Gastrocnemius medialis (tissue), 4 donors: Measurements from ENCODE around the gene INPP4A.

Experiments used
- POLR2A ChIP-seq, 2 donors: fragments of 450-650 bp; IDR thresholded peaks; one replicate each; pipeline ENCODE4 v1.6.1; 2017; ENCODE audit warnings: antibody characterized with exemption in 2 of 2, mild to moderate bottlenecking in 2 of 2, moderate library complexity in 2 of 2
- TF ChIP-seq, protein P1 (sequence below), 5 experiments: fragments of 450-650 bp in 3 of 5; fragments of 200-600 bp in 2 of 5; sonication (generic) in 2 of 5; IDR thresholded peaks in 4 of 5; conservative IDR thresholded peaks in 1 of 5; 1 replicate in 4 of 5; 2 replicates in 1 of 5; pipeline ENCODE4 v1.5.1; 2016 to 2019; ENCODE audit warnings: antibody characterized with exemption in 5 of 5, mild to moderate bottlenecking in 3 of 5, moderate library complexity in 3 of 5

DNA sequence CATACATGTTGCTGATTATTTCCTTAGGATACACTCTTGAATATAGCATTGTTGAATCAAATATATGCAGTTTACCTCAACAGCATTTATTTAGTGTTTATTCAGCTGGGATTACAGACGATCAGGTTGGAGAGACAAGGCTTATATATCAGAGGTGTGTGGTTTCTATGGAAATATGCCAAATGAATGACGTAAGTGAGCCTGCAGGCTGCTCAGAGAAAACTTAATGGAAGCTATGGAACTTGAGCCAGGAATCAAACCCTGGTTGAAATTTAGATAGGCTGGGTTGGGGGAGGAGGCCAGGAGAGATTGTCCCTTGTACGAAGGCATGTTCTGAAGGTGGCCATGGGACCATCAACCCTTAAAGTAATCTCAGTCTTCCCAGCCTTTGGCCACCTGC lies 79.5 kb downstream of the INPP4A start:
- TF ChIP-seq, protein P1, sequence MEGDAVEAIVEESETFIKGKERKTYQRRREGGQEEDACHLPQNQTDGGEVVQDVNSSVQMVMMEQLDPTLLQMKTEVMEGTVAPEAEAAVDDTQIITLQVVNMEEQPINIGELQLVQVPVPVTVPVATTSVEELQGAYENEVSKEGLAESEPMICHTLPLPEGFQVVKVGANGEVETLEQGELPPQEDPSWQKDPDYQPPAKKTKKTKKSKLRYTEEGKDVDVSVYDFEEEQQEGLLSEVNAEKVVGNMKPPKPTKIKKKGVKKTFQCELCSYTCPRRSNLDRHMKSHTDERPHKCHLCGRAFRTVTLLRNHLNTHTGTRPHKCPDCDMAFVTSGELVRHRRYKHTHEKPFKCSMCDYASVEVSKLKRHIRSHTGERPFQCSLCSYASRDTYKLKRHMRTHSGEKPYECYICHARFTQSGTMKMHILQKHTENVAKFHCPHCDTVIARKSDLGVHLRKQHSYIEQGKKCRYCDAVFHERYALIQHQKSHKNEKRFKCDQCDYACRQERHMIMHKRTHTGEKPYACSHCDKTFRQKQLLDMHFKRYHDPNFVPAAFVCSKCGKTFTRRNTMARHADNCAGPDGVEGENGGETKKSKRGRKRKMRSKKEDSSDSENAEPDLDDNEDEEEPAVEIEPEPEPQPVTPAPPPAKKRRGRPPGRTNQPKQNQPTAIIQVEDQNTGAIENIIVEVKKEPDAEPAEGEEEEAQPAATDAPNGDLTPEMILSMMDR (IDR thresholded peaks at IDR 0.05 in 4 of 5, conservative IDR thresholded peaks at IDR 0.05 in 1 of 5) = no peak
- TF ChIP-seq POLR2A (IDR thresholded peaks at IDR 0.05) = no peak
